HG03025 (cell line): ENCODE results near the gene KRTAP4-8.
"Not testable (repeated sequence)": the region's sequence is repeated elsewhere in the genome, so short reads cannot be mapped to it uniquely, and the experiment has no call there.

Experiments
- ATAC-seq: cut with Tn5 transposase; IDR thresholded peaks from one replicate; pipeline ENCODE4 v1.9.1; 2021; ENCODE audit warnings: mild to moderate bottlenecking, moderate library complexity; ENCODE audit not compliant: unreplicated experiment, low FRiP score

The KRTAP4-8 gene

DNA sequence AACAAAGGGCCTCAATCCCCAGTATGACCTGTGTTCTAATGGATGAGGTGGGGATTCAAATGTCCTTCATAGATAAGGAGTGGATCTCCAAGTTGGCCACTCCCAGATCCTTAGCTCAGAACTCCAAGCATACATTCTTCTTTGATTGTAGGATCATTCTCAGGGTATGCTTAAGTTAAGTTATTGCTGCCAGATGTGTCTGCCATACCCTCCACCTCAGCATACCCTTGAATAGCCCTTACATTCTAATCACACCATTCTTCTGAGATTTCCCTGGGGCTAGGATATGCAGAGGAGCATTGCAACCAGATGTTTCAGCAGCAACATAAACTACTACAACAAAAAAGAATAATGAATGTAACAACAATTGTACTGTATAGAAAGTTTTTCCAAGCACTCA lies 30.7 kb downstream of the KRTAP4-8 start:
- ATAC-seq = no peak

DNA sequence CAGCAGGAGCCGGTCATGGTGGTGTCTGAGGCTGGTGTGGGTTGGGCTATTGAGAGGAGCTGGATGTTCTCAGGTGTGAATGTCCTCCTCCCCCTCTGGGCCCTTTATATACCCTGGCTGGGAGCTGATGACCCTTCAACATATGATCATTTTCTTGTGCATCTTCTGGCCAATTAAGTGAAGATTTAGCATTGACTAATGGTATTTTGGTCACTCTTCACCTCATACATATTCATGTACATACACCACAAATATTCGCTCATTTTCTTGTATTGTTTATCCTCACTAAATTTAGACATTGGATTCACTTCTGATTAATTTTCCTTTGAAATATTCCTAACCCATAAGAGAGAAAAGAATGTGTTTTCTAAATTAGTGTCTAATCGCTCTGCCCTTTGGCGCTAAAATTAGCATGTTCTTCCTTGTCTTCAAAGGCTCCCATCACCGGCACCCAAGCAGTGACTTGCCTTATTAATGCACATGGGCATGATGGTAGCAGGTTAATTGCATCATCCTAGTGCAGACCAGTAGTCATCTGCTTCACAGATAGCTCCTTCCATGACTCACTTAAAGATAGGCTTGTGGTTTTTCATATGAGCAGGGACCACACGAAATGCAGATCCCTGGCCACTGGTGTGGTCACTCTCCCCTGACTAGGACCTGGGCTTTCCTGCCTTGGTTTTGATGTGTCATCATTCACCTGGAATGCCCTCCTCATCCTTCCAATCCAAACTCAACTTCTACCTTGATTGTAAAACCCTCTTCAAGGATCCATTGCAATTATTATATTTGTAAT lies 31.9 kb downstream of the KRTAP4-8 start, which contains the start of gene KRTAP2-4:
TSS of gene KRTAP2-4 (minus strand) at position 51 of the 796 bp plus-strand sequence. CDS start at position 17, 34 bp downstream.
- ATAC-seq = no peak

DNA sequence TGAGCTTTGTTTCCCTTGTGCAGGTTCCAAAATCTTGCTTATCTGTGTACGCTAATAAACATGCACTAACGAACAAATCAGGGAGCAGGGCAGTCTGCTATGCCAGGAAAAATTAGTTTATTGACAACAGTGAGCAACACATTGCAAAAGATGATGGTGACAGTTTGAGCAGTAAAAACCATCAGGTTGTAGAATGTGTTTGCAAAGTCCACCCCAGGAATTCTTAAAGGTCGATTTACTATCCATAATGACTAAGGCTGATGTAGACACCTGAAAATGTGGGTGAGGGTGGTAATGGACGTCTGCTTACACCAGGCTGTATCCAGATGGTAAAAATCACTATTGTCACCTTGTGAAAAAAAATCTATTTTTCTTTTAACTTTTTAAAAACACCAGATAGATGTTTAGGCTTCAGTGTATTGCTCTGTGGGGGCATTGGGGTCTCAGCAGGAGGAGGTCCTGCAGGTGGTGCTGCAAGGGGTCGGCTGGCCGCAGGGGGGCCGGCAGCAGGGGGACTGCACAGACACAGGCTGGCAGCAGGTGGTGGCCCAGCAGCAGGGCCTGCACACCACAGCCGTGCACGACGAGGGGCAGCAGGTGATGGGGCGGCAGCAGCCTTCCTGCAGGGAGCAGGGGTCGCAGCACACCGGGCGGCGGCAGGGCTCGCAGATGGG lies 32.8 kb downstream of the KRTAP4-8 start:
- ATAC-seq = not testable (repeated sequence)

DNA sequence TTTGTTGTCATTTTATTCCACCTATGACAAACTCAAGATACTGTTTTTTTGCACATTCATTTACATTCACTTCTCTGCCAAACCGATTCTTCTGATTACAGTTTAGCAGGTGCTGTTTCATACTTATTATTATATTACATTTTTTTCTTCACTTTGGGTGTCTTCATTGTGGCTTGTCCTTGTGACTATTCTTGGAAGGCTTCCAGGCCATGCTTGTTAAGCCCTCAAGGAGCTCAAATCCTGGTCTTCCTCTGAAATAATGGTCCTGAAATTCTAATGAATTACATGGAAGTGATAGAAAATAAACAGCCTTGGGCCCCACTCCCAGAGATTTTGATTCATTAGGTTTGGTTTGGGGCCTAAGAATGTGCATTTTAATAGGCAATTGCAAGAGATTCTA lies 33.6 kb downstream of the KRTAP4-8 start:
- ATAC-seq = no peak

DNA sequence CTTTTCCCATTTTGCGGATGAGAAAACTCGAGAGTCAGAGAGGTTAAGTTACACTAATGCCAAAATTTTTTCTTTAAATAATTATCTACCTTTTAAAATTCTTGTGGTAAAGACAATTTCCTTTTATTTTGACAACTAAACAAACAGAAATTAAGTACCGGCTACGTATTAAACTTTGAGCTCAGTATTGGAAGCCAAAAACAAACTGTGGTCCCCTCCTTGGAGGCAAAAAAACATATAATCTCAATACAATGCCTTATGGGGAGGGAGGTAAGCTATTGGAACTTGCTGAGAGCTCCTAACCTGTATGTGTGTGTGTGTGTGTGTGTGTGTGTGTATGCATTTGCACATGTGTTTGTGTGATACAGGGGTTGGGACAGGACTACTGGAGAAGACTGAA lies 34.5 kb downstream of the KRTAP4-8 start:
- ATAC-seq = no peak

DNA sequence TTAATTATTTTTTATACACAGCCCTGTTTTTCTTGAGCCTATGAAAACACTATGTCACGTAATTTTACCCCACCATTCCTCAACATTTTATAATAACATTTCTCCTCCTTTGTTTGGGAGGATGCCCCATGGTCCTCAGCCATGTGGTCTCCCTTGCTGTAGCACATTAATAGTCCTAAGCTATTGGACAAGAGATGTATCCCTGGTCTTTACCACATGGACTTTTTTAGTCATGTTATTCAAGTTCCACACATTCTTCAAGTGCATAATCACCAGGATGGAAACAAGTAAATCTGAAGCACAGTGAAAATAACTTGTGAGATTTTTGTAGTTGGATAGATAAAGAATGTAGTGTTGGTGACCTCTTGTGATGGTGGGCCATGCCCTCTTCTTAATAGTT lies 36.0 kb downstream of the KRTAP4-8 start:
- ATAC-seq = no peak

DNA sequence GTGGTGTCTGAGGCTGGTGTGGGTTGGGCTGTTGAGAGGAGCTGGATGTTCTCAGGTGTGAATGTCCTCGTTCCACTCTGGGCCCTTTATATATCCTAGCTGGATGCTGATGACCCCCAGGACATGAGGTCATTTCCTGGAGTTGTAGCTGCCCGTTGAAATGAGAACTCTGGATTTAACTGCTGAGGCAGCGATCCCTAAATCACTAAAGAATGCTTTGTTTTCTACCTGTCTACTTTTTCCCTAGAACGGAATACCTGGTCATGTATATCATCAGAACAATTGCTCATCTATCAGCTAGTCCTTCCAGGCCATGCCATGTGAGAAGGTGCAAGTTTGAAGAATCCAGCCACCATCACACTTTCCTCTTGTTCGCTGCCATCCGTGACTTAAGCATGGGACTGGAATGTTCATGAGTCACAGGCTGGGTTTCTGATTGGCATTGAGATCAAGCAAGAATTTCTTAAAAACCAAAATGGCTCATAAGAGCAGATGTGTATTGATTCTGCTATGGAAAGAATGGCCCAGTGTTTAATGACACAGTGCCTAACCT lies 37.8 kb downstream of the KRTAP4-8 start, which contains the start of gene KRTAP2-3:
TSS of gene KRTAP2-3 (minus strand) at position 63 of the 553 bp plus-strand sequence. CDS start 64 bp downstream, outside the sequence.
- no peak for ATAC-seq

DNA sequence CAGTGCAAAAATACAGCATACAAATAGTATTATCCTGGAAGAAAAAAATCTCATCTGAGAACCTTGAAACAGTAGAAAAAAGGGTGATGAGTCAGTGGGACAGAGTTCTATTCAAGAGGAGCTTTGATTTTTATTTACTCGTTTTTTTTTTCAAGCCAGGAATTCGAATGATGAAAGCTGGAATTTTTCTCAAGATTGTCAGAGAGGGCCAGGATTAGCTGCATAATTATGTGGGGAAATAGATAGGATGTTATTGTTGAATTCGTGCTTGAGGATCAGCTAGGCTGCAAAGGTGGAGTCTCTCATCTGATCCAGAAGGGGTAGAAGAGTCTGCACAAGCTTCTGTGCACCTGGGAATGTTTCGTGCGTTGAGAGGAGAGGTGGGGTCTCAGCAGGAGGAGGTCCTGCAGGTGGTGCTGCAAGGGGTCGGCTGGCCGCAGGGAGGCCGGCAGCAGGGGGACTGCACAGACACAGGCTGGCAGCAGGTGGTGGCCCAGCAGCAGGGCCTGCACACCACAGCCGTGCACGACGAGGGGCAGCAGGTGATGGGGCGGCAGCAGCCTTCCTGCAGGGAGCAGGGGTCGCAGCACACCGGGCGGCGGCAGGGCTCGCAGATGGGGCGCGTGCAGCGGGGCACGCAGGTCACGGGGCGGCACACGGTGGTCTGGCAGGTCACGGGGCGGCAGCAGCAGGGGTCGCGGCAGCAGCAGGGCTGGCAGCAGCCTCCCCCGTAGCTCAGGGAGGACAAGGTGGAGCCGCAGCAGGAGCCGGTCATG lies 38.5 kb downstream of the KRTAP4-8 start:
- not testable (repeated sequence) for ATAC-seq

DNA sequence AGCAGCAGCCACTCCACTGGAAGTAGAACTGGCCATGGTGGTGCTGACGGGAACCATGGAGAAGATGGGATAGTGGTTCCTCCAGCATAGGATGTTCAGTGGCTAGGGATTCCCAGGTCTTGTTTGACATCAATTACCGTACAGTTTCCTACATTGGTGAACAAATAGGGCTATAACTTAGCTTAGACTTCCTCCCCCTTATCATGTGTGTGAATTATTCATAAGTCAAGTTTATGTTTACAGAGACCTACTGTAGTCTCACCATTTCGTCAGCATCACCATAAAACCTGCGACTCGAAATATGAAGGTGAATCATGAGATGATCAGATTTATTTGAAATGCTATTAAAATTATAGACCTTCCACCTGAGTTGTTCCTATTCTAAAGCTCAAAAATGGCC lies 39.2 kb downstream of the KRTAP4-8 start:
- no peak for ATAC-seq

DNA sequence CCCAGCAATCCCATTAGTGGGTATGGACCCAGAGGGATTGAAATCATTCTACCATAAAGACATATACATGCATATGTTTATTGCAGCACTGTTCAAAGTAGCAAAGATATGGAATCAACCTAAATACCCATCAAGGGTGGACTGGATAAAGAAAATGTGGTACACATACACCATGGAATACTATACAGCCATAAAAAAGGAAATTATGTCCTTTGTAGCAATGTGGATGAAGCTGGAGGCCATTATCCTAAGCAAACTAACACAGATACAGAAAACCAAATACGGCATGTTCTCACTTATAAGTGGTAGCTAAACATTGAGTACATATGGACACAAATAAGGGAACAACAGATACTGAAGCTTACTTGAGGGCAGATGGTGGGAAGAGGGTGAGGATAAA lies 40.4 kb downstream of the KRTAP4-8 start:
- no peak for ATAC-seq

DNA sequence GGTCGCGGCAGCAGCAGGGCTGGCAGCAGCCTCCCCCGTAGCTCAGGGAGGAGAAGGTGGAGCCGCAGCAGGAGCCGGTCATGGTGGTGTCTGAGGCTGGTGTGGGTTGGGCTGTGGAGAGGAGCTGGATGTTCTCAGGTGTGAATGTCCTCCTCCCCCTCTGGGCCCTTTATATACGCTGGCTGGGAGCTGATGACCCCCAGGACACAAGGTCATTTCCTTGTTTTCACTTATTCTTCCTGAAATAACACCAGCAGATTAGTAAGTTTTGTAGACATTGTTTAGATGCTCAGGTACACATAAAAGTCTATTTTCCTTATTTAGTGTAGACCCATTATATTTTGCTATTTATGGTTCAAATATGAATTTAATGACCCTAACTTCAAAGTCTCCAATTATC lies 42.8 kb downstream of the KRTAP4-8 start, which contains the start of gene KRTAP2-2:
TSS of gene KRTAP2-2 (minus strand) at position 101 of the 400 bp plus-strand sequence. CDS start at position 82, 19 bp downstream.
- not testable (repeated sequence) for ATAC-seq

DNA sequence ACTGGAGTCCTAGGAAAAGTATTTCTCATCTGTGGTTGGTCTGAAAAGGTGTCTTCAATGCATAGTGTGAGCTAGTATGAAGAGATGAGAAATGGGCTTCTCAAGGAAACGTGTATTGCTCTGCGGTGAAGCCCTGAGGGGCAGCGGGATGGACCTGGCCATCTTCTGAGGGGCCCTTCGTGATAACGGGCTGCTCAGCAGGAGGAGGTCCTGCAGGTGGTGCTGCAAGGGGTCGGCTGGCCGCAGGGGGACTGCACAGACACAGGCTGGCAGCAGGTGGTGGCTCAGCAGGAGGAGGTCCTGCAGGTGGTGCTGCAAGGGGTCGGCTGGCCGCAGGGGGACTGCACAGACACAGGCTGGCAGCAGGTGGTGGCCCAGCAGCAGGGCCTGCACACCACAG lies 43.4 kb downstream of the KRTAP4-8 start:
- ATAC-seq = not testable (repeated sequence)

DNA sequence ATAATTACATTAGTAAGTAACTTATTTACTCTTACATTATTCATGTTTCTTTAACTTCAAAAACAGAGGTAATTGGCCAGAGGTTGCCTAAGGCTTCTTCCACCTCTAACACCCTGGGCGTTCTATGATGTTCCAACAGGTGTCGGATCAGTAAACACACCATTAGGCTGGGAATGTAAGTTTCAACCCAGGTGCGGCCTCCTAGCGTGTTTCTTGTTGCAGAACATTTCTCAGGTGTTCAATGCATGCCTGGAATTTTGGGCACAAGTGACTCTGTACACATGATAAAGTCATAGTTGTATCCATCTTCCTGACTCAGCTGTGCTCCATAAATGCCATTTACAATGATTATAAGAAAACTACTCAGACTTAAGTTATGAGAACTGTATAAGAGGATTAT lies 43.9 kb downstream of the KRTAP4-8 start:
- ATAC-seq = no peak

DNA sequence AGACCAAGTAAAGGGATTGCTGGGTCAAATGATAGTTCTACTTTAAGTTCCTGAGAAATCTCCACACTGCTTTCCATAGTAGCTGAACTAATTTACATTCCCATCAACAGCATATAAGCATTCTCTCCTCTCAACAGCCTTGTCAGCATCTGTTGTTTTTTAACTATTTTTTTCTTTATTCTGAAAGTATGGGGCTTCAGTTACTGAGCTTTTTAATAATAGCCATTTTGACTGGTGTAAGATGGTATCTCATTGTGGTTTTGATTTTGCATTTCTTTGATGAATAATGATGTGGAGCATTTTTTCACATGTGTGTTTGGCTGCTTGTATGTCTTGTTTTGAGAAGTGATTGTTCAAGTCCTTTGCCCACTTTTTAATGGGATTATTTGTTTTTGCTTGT lies 45.4 kb downstream of the KRTAP4-8 start:
- ATAC-seq = no peak

DNA sequence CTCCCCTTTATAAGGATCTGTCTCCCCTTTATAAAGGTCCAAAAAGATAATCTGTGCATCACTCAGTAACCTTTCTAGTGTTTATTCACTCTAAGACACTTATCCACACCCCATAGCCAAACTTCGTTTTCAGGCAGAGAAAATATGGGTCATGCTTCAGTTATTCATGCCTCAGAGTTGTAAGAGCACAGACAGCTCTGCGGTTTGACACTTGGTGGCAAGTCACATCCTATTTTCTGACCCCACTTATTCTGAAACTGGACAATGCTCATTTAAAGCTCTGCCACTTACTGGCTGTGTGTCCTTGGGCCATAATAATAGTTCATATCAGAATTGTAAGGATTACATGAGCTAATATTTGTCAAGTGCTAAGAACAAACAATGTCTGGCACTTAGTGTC lies 48.8 kb downstream of the KRTAP4-8 start:
- ATAC-seq = no peak

DNA sequence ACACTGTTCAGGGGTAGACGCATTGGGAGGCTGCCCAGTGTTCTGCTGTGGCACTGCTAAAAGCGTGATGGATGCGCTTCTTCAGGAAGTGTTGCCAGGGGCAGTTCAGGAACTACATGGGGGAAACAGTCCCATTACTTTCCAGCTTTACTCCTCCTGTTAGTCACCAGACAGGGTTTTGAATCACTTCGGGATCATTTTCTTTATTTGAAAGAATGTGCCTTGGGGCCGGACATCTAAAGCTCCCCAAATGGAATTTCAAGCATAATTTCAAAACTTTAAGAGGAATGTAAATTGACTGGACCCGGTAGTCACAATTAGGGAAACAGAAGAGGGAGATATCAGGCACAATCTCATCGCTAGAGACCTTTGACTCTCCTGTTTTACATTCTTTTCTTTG lies 49.5 kb downstream of the KRTAP4-8 start:
- no peak for ATAC-seq
